K562 (cell line): ENCODE measurements around the gene TBC1D2. TPM values are rescaled to one million over a fixed set of nuclear protein-coding genes. Genes with fewer than 3 reads are reported as not detected.

ENCODE experiments used
- ATAC-seq: fragments of 200-7000 bp; cut with Tn5 transposase; 3 replicates; pipeline ENCODE4 v1.9.1; 2020; ENCODE audit warnings: moderate library complexity
- BruUV-seq: library from RNA; stranded (reverse); fragments of 400-500 nt; replicated peaks from 2 replicates; lab custom pipeline; 2021; lab: Mats Ljungman, UMichigan
- CTCF ChIA-PET: fragments of 300-600 bp; formaldehyde crosslinking; extraction: SDS; loops from one replicate; lab custom pipeline; 2021; ENCODE audit warnings: low intra/inter-chr PET ratio; lab: Yijun Ruan, JAX
- POLR2A ChIA-PET: fragments of 300-600, 350-650 bp; sonication (Branson Sonifier 250); formaldehyde crosslinking; extraction: SDS; loops from one replicate; lab custom pipeline; 2021; ENCODE audit warnings: antibody characterized with exemption, inconsistent platforms; lab: Yijun Ruan, JAX
- DNase-seq, 4 experiments: peaks; one replicate each; pipeline versions ENCODE4 v3.0.0 to v3.0.0-alpha.2; 2011 to 2018; ENCODE audit warnings: low spot score in 3 of 4, mixed read lengths in 3 of 4; ENCODE audit errors: extremely low read depth in 1 of 4
- FAIRE-seq: peaks from 2 replicates; lab custom pipeline; 2011; peaks lifted over from hg19 to GRCh38; lab: Jason Lieb, UNC
- H2AFZ ChIP-seq: 2 replicates; pipeline ENCODE4 v1.6.0; 2011; ENCODE audit warnings: low read depth, low read length, control low read depth, inconsistent platforms
- H3K27ac ChIP-seq: fragments of 200-600 bp; 3 replicates; pipeline ENCODE4 v1.8.0; 2011; ENCODE audit warnings: low read depth, mild to moderate bottlenecking, control low read depth, inconsistent platforms, low read length, moderate library complexity, mixed read lengths; ENCODE audit errors: extremely low read depth
- H3K27me3 ChIP-seq, 2 experiments: fragments of 300-600 bp in 1 of 2; 2 replicates in 1 of 2; 3 replicates in 1 of 2; pipeline versions ENCODE4 v1.6.0 to v1.8.0; 2011; ENCODE audit warnings: inconsistent platforms in 2 of 2, low read length in 2 of 2, mild to moderate bottlenecking in 1 of 2, mixed read lengths in 1 of 2, moderate library complexity in 1 of 2; ENCODE audit not compliant: control insufficient read depth in 2 of 2, insufficient read depth in 2 of 2
- H3K36me3 ChIP-seq: fragments of 300-600 bp; 3 replicates; pipeline ENCODE4 v1.8.0; 2011; ENCODE audit warnings: mild to moderate bottlenecking, low read length, inconsistent platforms; ENCODE audit not compliant: control insufficient read depth, insufficient read depth
- H3K4me1 ChIP-seq, 2 experiments: fragments of 200-600 bp in 1 of 2; replicated peaks in 1 of 2; 2 replicates in 1 of 2; 3 replicates in 1 of 2; pipeline versions ENCODE4 v1.5.1 to v1.8.0; 2011; ENCODE audit warnings: inconsistent platforms in 2 of 2, low read length in 2 of 2, mild to moderate bottlenecking in 1 of 2, mixed read lengths in 1 of 2, moderate library complexity in 1 of 2; ENCODE audit not compliant: control insufficient read depth in 2 of 2, insufficient read depth in 2 of 2
- H3K4me2 ChIP-seq: 2 replicates; pipeline ENCODE4 v1.6.1; 2011; ENCODE audit warnings: low read length, control low read depth, inconsistent platforms, mixed read lengths; ENCODE audit not compliant: insufficient read depth
- H3K4me3 ChIP-seq: fragments of 200-600 bp; sonication (generic), shearing (Covaris generic); 2 replicates; pipeline ENCODE4 v1.5.1; 2016; ENCODE audit warnings: control low read depth, inconsistent platforms
- H3K79me2 ChIP-seq: fragments of 200-600 bp; 3 replicates; pipeline ENCODE4 v1.8.0; 2011; ENCODE audit warnings: low read length, inconsistent platforms; ENCODE audit not compliant: control insufficient read depth, insufficient read depth
- H3K9ac ChIP-seq, 2 experiments: 2 replicates each; pipeline versions ENCODE4 v1.6.0 to v1.6.1; 2011; ENCODE audit warnings: low read depth in 2 of 2, low read length in 2 of 2, control low read depth in 1 of 2, inconsistent platforms in 1 of 2, mild to moderate bottlenecking in 1 of 2, mixed read lengths in 1 of 2; ENCODE audit not compliant: insufficient read depth in 1 of 2
- H3K9me1 ChIP-seq: one replicate; pipeline ENCODE4 v1.6.0; 2011; ENCODE audit warnings: inconsistent platforms, mild to moderate bottlenecking, low read length, moderate library complexity; ENCODE audit not compliant: control insufficient read depth, insufficient read depth
- H3K9me3 ChIP-seq: replicated peaks from 2 replicates; pipeline ENCODE4 v1.5.1; 2011; ENCODE audit warnings: low read depth, low read length, inconsistent platforms; ENCODE audit not compliant: control insufficient read depth, insufficient read depth
- H4K20me1 ChIP-seq: replicated peaks from 2 replicates; pipeline ENCODE4 v1.6.1; 2011; ENCODE audit warnings: low read length, inconsistent platforms, mixed read lengths; ENCODE audit not compliant: control insufficient read depth, insufficient read depth
- BCL6 ChIP-seq: fragments of 250-450 bp; sonication (Bioruptor Pico); IDR thresholded peaks from 2 replicates; pipeline ENCODE4 v1.4.0; 2020
- EP400 ChIP-seq: fragments of 450-650 bp; IDR thresholded peaks from 2 replicates; pipeline ENCODE4 v1.6.1; 2017; ENCODE audit warnings: antibody characterized with exemption, mild to moderate bottlenecking, moderate library complexity
- EWSR1 ChIP-seq: fragments of 450-650 bp; IDR thresholded peaks from 2 replicates; pipeline ENCODE4 v1.6.1; 2018; ENCODE audit warnings: borderline replicate concordance, mild to moderate bottlenecking, low read depth, moderate library complexity; ENCODE audit not compliant: partially characterized antibody
- GMEB1 ChIP-seq: fragments of 250-450 bp; sonication (Bioruptor Pico); IDR thresholded peaks from 2 replicates; pipeline ENCODE4 v1.4.0; 2020; ENCODE audit warnings: mild to moderate bottlenecking
- HDAC3 ChIP-seq: fragments of 450-650 bp; IDR thresholded peaks from 2 replicates; pipeline ENCODE4 v1.6.1; 2018; ENCODE audit warnings: borderline replicate concordance, mild to moderate bottlenecking, moderate library complexity; ENCODE audit not compliant: partially characterized antibody
- HNRNPL ChIP-seq: fragments of 200-400 bp; formaldehyde crosslinking; IDR thresholded peaks from 2 replicates; pipeline ENCODE4 v1.6.1; 2017; ENCODE audit warnings: low read depth, mild to moderate bottlenecking, low read length
- ID3 ChIP-seq, 2 experiments: fragments of 250-450 bp in 1 of 2; fragments of 450-650 bp in 1 of 2; sonication (Bioruptor Pico) in 1 of 2; IDR thresholded peaks; 2 replicates each; pipeline versions ENCODE4 v1.6.1 to v1.8.0; 2016 to 2021; ENCODE audit warnings: mild to moderate bottlenecking in 2 of 2, moderate library complexity in 2 of 2, missing compliant biosample characterization in 1 of 2, missing genetic modification characterization in 1 of 2
- NONO ChIP-seq, 2 experiments: fragments of 200-400 bp in 1 of 2; fragments of 450-650 bp in 1 of 2; formaldehyde crosslinking in 1 of 2; IDR thresholded peaks; 2 replicates each; pipeline ENCODE4 v1.6.1; 2017; ENCODE audit warnings: low read depth in 2 of 2, mild to moderate bottlenecking in 2 of 2, moderate library complexity in 2 of 2, low read length in 1 of 2
- PRPF4 ChIP-seq: fragments of 200-400 bp; formaldehyde crosslinking; IDR thresholded peaks from one replicate; pipeline ENCODE4 v1.6.1; 2017; ENCODE audit warnings: low read length, low read depth, mild to moderate bottlenecking; ENCODE audit not compliant: insufficient read depth, poor library complexity, severe bottlenecking
- TEAD4 ChIP-seq, 2 experiments: sonication (generic) in 1 of 2; formaldehyde crosslinking in 1 of 2; IDR thresholded peaks; 2 replicates each; pipeline versions ENCODE4 v1.6.1 to v1.8.0; 2012 to 2022; ENCODE audit warnings: borderline replicate concordance in 1 of 2, inconsistent platforms in 1 of 2, low read length in 1 of 2, mild to moderate bottlenecking in 1 of 2, missing genetic modification reagents in 1 of 2
- TGIF2 ChIP-seq: sonication (generic); formaldehyde crosslinking; IDR thresholded peaks from 2 replicates; pipeline ENCODE4 v1.8.1; 2022; ENCODE audit warnings: mild to moderate bottlenecking, missing genetic modification reagents, moderate library complexity
- WHSC1 ChIP-seq: IDR thresholded peaks from one replicate; pipeline ENCODE4 v1.6.1; 2012; ENCODE audit warnings: low read length, control low read depth, inconsistent platforms
- ZNF408 ChIP-seq: fragments of 250-450 bp; sonication (Bioruptor Pico); IDR thresholded peaks from 2 replicates; pipeline ENCODE4 v1.4.0; 2020; ENCODE audit warnings: low read depth, mild to moderate bottlenecking, moderate library complexity
- ZNF717 ChIP-seq: fragments of 250-450 bp; sonication (Bioruptor Pico); IDR thresholded peaks from 2 replicates; pipeline ENCODE4 v1.5.0; 2021
- WGBS: fragments of 100-300 bp; shearing (Covaris generic); methylation state at CpG from one replicate; pipeline ENCODE4 v1.1.6; 2016; ENCODE audit warnings: low coverage, mixed read lengths; ENCODE audit not compliant: insufficient coverage; ENCODE audit errors: missing lambda C conversion rate; 5-methylcytosine and 5-hydroxymethylcytosine counted together
- in situ Hi-C: fragments of 300-500 bp; cut with MboI; formaldehyde crosslinking; loops from 4 replicates; pipeline ENCODE4 v1.15.0; 2018; ENCODE audit warnings: inconsistent platforms, mixed read lengths
- intact Hi-C: fragments of 100-400 bp; cut with micrococcal nuclease; formaldehyde crosslinking; loops from 2 replicates; pipeline ENCODE4 v1.14.2; 2022
- polyA plus RNA-seq, 8 experiments: library from polyadenylated mRNA; depleted of rRNA in 4 of 8; stranded (reverse) in 5 of 8; unstranded in 3 of 8; fragments of >200 nt; fragmentation: Nextera tagmentation in 2 of 8; fragmentation: Illumina TruSeq in 1 of 8; extraction: Ambion mirVana in 2 of 8; extraction: Trizol in 1 of 8; gene quantifications; 2 replicates each; pipeline versions ENCODE4 v1.2.1 to v1.2.3, GENCODE V29; 2011 to 2014; ENCODE audit warnings: inconsistent platforms in 1 of 8, missing spikeins in 1 of 8
- total RNA-seq, 7 experiments: library from RNA; depleted of rRNA in 6 of 7; stranded (reverse); fragments of >200 nt in 6 of 7; fragmentation: Illumina TruSeq in 2 of 7; extraction: Trizol in 2 of 7; gene quantifications; 2 replicates each; pipeline versions ENCODE4 v1.2.1 to v1.2.3, GENCODE V29; 2011 to 2021; ENCODE audit warnings: low replicate concordance in 1 of 7

Gene TBC1D2
- total and polyA plus RNA-seq, 9 of the 15 experiments (the other 6 are each of a cell fraction or from before 2014, with no cell fraction given): 0.10 to 7.0 (median 2.5) TPM

GRCh38 chr9:98303633-98304125 lies 48.2 kb upstream of the TBC1D2 start (continued):
- TF ChIP-seq ID3 (CRISPR knock-in tag; IDR thresholded peaks at IDR 0.05): no peak
- TF ChIP-seq ID3 (tag; IDR thresholded peaks at IDR 0.05): no peak

- no peaks in the 10 kb centered on the region for H3K9me3 ChIP-seq
- CTCF ChIA-PET: no interaction called here
- H3K27ac ChIP-seq: no peak overlapping the region
- no peaks in the 10 kb centered on the region for H3K36me3 ChIP-seq
- no peaks in the 10 kb centered on the region for H4K20me1 ChIP-seq
- no peak overlapping the region for H3K4me2 ChIP-seq
- no peak for FAIRE-seq
- H3K4me3 ChIP-seq: no peak overlapping the region
- H3K4me1 ChIP-seq: peaks cover 13 to 25% of the 10 kb centered on the region in 2 experiments
- POLR2A ChIA-PET: interaction anchor here (0.5 to 1.0 kb wide), 4 partner anchors 10 to 220 kb away, joined by 3 to 4 read pairs (median 3); no protein-coding TSS in a partner anchor
- no peaks in the 10 kb centered on the region for H3K9me1 ChIP-seq
- H3K9ac ChIP-seq: peak overlapping the region in 1 of 2 experiments; percentile 75; a peak in 2 of 4 replicates
- 64% methylated on average over 13 of the region's 13 CpGs for WGBS
- peak; percentile 51 for ATAC-seq
- intact Hi-C loops: no loop called here
- H3K27me3 ChIP-seq: no peaks in the 10 kb centered on the region
- peak overlapping the region; percentile 78 for H2AFZ ChIP-seq
- H3K79me2 ChIP-seq: no peaks in the 10 kb centered on the region
- DNase-seq: peak in 2 of 4 experiments; percentile 35 to 39
- BruUV-seq: no TSS peak
- in situ Hi-C loops: loop anchor here (25.0 kb wide), 1 partner anchor 234 kb away; no protein-coding TSS in a partner anchor
- no peak for TF ChIP-seq PRPF4
- TF ChIP-seq EWSR1: no peak
- no peak for TF ChIP-seq HDAC3
- TF ChIP-seq ZNF717 (CRISPR knock-in tag): no peak
- TF ChIP-seq TEAD4 (IDR thresholded peaks at IDR 0.05; ENCODE audit: low read length): no peak
- no peak for TF ChIP-seq TEAD4 (CRISPR knock-in tag; IDR thresholded peaks at IDR 0.05; ENCODE audit: borderline replicate concordance)
- TF ChIP-seq HNRNPL: no peak
- TF ChIP-seq BCL6 (CRISPR knock-in tag): no peak
- TF ChIP-seq WHSC1: no peak
- TF ChIP-seq TGIF2: no peak
- no peak for TF ChIP-seq EP400
- TF ChIP-seq GMEB1 (CRISPR knock-in tag): no peak
- TF ChIP-seq ZNF408: no peak
- no peak for TF ChIP-seq NONO (IDR thresholded peaks at IDR 0.05; ENCODE audit: low read depth in 2 of 2, low read length in 1 of 2)
Observed at GRCh38 chr9:98302938-98303632, 47.6 kb upstream of the TBC1D2 start.
